Tibial nerve (tissue), 4 donors: Measurements from ENCODE around the gene ARHGEF26.

ENCODE experiments used
- CTCF ChIP-seq, 5 experiments: fragments of 200-600 bp in 3 of 5; fragments of 450-650 bp in 2 of 5; sonication (generic) in 3 of 5; IDR thresholded peaks; one replicate each; pipeline ENCODE4 v1.5.1; 2016 to 2019; ENCODE audit warnings: antibody characterized with exemption in 5 of 5, mild to moderate bottlenecking in 3 of 5, moderate library complexity in 2 of 5
- EP300 ChIP-seq, 2 donors: sonication (generic); formaldehyde crosslinking; IDR thresholded peaks; one replicate each; pipeline ENCODE4 v1.6.1; 2017; ENCODE audit warnings: antibody characterized with exemption in 2 of 2, mild to moderate bottlenecking in 1 of 2
- POLR2A ChIP-seq, 2 donors: fragments of 450-650 bp; IDR thresholded peaks; one replicate each; pipeline ENCODE4 v1.6.1; 2017; ENCODE audit warnings: antibody characterized with exemption in 2 of 2, mild to moderate bottlenecking in 2 of 2, moderate library complexity in 2 of 2

- no peak for TF ChIP-seq CTCF (IDR thresholded peaks at IDR 0.05)
- TF ChIP-seq EP300 (IDR thresholded peaks at IDR 0.05) = no peak
- TF ChIP-seq POLR2A (IDR thresholded peaks at IDR 0.05) = no peak
These were observed 31.5 kb upstream of the ARHGEF26 start for GRCh38 chr3:154089421-154090420.
